NCI-H2171 (cell line): ENCODE data around the gene PMEPA1.

Source experiments
- DNase-seq: peaks from one replicate; lab custom pipeline; 2025; lab: John Stamatoyannopoulos, UW

PMEPA1 gene

DNA sequence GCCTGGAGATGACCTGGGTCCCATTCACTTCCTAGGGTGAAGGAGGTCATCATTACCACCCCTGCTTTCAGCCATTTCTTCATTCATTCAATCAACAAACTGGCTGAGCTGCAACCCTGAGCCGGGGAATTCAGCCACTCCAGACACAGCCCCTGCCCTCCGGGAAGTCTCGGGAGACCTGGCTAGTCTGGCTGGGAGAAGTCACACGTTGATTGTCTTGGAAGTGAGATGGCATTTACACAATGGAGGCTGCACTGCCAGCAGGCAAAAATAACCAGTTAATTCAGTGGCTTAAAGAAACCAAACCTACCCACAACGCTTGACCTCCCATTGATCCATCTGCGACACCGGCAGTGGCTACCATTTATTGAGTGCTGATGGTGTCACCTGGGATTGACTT lies 2.0 kb upstream of the PMEPA1 start:
- no peak for DNase-seq

GRCh38 chr20:57711311-57711712 lies 1.5 kb upstream of the PMEPA1 start:
- DNase-seq, result no peak

DNA sequence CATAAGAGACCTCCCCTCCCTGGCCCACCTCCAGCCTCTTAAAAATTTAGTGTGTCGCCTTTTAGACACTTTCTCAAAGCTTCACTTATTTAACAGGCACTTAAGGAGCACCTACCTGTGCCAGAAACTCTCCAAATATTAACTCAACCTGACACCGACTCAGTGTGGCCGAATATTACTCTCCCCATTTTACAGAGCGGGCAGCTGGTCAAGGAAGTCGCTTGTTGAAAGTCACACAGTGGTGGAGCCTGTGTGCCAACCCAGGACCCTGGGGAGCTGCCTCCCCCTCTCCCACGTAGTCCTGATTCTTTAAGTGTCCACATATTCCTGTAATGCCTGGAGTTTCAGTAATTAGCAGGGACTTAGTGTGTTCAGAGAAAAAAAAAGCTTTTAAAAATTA lies 1.0 kb upstream of the PMEPA1 start:
- no peak for DNase-seq

DNA sequence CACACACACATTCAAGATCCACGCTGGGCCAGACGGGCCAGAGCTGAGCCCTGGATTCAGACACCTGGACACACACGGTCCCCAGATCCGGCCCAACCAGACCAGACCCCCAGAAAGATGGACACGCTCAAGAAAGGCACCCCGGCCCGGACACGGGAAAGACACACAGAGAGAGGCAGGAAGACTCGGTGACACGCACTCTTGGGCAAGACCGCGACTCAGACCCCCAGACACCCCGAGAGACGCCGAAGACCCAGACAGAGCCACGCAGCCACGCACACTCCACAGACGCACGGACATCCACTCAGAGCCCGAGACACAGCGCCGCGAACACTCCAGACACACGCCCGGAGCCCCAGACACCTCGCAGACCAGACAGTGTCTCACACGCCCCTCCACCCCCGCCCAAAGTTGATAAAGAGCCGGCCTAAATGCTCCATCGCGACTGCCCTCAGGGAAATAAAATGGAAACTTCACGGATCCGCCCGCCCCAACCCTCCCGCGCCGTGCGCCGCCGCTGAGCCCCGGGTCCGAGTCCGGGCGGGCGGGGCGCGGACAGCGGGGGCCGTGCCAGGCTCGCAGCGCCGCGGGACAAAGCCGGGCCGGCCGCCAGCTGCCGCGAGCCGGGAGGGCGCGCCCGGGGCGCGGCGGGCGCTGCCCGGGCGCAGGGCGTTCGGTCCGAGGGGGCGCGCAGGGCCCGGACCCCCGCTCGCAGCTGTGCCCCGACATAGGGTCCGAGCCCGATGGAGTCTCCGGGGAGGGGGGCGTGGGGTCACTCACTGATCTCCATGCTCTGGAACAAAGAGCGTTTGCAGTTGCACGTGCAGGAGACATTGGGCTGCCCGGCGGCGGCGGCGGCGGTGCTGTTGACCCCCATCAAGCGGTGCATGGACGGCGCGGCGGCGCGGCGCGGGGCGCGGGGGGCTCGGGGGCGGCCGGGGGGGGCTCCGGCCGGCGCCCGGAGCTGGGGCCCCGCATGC lies 831 bp downstream of the PMEPA1 start:
- no peak for DNase-seq

GRCh38 chr20:57707849-57708693 lies 1.7 kb downstream of the PMEPA1 start:
- no peak for DNase-seq

DNA sequence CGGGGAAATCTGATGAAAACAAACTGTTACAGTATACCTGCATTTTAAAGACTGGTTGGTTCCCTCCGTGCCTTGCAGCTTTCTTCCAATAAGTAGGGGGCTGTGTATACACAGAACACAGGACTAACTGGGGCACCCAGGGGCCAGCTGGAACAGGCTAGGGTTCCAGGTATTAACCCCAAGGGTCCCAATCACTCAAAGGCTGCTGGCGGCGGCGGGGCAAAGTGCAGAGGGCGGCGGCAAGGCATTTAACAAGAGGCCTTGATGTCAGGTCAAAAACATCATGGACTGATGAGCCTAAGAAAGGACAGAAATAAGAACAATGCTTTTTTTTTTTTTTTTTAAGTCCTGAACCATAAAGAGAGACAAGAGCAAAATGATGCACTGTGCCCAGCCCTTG lies 2.5 kb downstream of the PMEPA1 start:
- no peak for DNase-seq

DNA sequence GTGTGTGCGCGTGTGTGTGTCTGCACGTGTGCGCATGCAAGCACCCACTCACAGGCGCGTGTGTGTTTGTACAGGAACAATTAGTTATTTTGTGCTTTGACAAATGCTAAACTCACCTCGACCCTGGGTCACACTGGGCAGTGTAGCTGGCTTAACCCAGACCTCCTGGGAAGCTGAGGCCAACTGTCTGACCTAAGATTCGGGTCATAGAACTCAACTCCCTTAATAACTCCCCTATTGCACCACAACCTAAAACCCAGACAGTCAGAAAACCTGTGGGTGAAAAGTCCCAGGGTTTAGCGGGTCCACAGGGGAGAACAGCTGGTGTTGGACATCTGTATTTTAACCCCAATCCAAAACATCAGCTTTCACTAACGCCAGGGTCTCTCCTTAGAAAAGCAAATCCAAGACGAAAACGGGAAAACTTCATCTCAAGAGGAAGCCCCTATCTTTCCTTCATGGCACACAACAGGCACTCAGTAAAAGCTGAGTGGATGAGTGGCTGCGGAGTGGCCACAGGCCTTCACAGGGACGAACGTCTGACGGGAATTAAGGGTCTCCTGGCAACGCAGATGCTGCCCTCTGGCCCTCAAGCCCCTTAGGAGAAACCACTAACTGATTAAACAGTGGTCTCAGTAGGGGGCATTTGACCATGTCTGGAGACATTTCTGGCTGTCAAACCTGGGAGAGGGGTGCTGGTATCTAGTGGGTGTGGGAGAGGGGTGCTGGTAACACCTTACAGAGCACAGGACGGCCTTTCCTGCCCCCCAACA lies 4.5 kb downstream of the PMEPA1 start:
- no peak for DNase-seq

DNA sequence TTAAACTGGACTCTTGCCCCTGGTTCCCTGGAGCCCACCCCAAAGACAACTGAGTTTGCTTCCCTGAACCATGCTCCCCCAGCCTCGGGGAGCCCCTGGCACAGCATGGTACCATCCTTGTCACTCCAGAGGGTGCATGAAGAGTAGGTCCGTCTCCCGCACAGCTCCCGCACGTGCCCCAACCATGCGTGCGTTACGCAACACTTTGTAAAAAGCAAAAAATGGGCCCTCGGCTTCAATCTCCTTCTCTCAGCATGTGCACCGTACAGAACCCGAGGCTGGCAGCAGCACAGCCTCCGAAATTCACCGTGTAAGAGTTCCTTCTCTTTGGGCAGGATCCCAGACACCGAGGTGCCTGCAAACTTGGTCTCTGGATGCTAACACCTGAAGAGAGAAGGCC lies 5.6 kb downstream of the PMEPA1 start:
- no peak for DNase-seq

DNA sequence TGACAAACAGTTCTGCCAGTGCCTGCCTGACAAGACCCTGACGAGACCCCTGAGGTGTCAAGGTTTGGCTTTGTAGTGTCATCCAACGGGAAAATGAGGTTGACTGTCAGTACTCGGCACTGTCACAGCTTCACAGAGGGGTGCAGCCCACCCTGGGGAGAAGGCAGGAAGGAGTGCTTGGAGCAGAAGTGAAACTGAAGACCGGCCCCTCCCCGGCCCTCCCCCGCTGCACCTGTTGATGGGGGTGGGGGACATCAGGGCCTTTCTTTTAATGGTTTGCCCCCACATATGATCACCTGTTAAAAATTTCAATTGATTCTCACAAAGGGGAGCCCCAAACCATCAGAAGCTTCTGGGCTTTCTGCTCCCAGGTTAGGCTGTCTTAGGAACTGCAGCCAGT lies 6.8 kb downstream of the PMEPA1 start:
- DNase-seq, result no peak

GRCh38 chr20:57702521-57702920 lies 7.3 kb downstream of the PMEPA1 start:
- DNase-seq, result no peak

- peak; percentile 60 for DNase-seq
Observed at GRCh38 chr20:57702091-57702490, 7.7 kb downstream of the PMEPA1 start.

GRCh38 chr20:57701651-57702050 lies 8.2 kb downstream of the PMEPA1 start:
- no peak for DNase-seq

- DNase-seq, result no peak
Observed at GRCh38 chr20:57701090-57701489, 8.7 kb downstream of the PMEPA1 start.

DNA sequence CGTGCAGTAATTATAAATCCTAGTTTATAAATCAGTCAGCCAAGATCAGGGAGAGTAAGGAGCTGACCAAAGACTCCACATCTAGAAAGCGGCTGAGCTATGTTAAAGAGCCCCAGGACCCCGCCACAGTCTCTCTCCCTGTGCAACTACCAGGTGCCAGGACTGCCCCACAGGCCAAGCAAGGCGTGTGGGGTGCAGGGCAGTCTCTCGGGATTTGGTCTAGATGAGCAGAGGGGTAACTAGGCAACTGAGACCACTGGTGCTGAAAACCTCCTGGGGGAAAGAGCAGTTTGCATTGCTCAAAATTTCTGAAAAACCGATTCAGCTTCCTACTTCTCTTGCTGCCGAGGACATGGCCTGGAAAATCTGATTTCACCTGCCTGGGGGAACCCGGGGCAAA lies 10.4 kb downstream of the PMEPA1 start:
- DNase-seq, result no peak

DNA sequence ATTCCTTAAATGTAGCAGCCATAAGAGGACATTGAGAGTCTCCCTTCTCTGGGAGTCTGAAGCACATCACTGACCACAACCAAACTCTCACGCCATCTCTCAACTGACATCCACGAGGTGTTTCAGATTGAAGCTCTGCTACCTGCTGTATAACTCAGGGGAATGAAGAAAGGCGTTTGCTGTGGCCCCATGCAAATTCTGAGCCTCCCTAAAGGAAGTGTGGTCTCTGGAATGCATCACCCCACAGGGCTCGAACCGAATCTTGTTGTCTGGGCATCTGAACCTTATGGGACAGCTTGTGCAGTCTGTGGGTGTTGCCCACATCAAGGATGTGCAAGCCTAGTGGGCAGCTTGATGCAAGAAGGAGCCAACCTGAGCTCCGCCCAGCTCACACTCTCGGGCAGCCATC lies 10.9 kb downstream of the PMEPA1 start:
- DNase-seq, result no peak

GRCh38 chr20:57698116-57698866 lies 11.5 kb downstream of the PMEPA1 start:
- no peak for DNase-seq

DNA sequence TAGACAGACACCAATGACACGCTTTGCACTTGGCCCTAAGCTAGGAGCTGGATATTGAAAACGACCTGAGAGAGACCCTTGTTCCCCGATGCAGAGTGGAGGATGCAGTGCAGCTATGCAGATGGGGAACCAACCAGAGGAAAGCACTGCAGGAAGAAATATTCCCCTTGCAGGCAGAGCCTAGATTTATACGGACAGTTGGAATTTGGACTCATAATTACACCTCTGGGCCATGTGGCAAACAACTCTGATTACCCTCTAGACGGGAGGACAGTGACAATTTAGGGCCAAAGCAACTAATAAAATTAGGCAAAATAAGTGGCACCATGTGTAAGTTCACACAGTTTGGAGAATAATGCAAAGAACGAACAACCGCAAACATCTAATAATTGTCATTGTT lies 12.3 kb downstream of the PMEPA1 start:
- DNase-seq, result no peak

GRCh38 chr20:57696401-57696961 lies 13.3 kb downstream of the PMEPA1 start:
- no peak for DNase-seq

- peak; percentile 57 for DNase-seq
Observed at GRCh38 chr20:57695940-57696339, 13.9 kb downstream of the PMEPA1 start.

- no peak for DNase-seq
Observed at GRCh38 chr20:57695012-57695411, 14.8 kb downstream of the PMEPA1 start.

DNA sequence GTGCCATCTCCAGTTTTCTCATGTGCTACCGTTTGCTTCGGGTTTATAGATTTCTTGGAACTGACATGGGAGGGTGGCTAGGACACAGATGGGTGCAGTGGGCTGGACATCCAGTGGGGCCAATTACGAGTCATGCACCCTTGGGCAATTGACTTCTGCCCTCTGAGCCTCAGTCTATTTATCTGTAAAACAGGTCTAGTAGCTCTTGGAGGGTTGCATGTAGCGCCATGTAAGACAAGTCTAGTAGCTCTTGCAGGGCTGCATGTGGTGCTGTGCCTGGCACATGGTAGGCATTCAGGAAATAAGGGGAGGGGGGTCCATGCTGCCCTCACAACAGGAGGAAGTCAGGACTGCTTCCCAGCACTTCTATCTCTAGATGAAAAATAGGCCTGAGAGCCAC lies 15.3 kb downstream of the PMEPA1 start:
- no peak for DNase-seq
